Lower leg skin (tissue), 4 donors: ENCODE measurements around the gene SLC15A1. TPM values are rescaled to one million over a fixed set of nuclear protein-coding genes. Genes with fewer than 3 reads are reported as not detected.

Experiments used
- DNase-seq, 2 donors: peaks; one replicate each; pipeline ENCODE4 v3.0.0-alpha.2; 2019; ENCODE audit warnings: low spot score in 2 of 2
- H3K4me3 ChIP-seq: fragments of 200-600 bp; sonication (generic); 2 replicates; pipeline ENCODE4 v1.5.1; 2017; ENCODE audit warnings: mild to moderate bottlenecking, low read depth; ENCODE audit not compliant: poor library complexity, severe bottlenecking
- CTCF ChIP-seq, 3 donors: fragments of 450-650 bp; IDR thresholded peaks; one replicate each; pipeline ENCODE4 v1.5.1; 2016; ENCODE audit warnings: antibody characterized with exemption in 3 of 3, mild to moderate bottlenecking in 3 of 3, moderate library complexity in 2 of 3
- POLR2A ChIP-seq, 2 donors: fragments of 450-650 bp; IDR thresholded peaks; one replicate each; pipeline ENCODE4 v1.6.1; 2016 to 2017; ENCODE audit warnings: antibody characterized with exemption in 2 of 2, mild to moderate bottlenecking in 1 of 2, moderate library complexity in 1 of 2
- WGBS, 2 donors: methylation state at CpG; one replicate each; pipeline ENCODE4 v1.1.5; 2018; 5-methylcytosine and 5-hydroxymethylcytosine counted together
- intact Hi-C: fragments of 100-400 bp; cut with DNase I; formaldehyde crosslinking; loops from one replicate; pipeline ENCODE4 v1.15.0; 2023; ENCODE audit warnings: low total_unique reads
- total RNA-seq, 4 donors: library from RNA; depleted of rRNA; stranded (reverse); fragments of >200 nt; gene quantifications; one replicate each; pipeline ENCODE4 v1.1.0, GENCODE V29; 2016

The SLC15A1 gene
- total RNA-seq, 4 donors from 2014 or later = 31.0 to 70.9 (median 40.1) TPM

- no peak for DNase-seq
- H3K4me3 ChIP-seq = no peak overlapping the region
- intact Hi-C loops = no loop called here
- 90 to 92% methylated on average over 8 of the region's 8 CpGs for WGBS, 2 donors
- TF ChIP-seq CTCF (IDR thresholded peaks at IDR 0.05) = no peak
- TF ChIP-seq POLR2A (IDR thresholded peaks at IDR 0.05) = no peak
Measured at GRCh38 chr13:98678741-98679140, 73.7 kb downstream of the SLC15A1 start.

GRCh38 chr13:98677398-98677797 is 75.1 kb downstream of the SLC15A1 start:
- TF ChIP-seq POLR2A (IDR thresholded peaks at IDR 0.05) (no peak), CTCF (IDR thresholded peaks at IDR 0.05) (no peak)
- H3K4me3 ChIP-seq = no peak overlapping the region
- WGBS, 2 donors = 84 to 86% methylated on average over 13 of the region's 13 CpGs
- no peak for DNase-seq
- intact Hi-C loops = no loop called here

GRCh38 chr13:98676239-98676638 is 76.2 kb downstream of the SLC15A1 start:
- no peak overlapping the region for H3K4me3 ChIP-seq
- 57 to 65% methylated on average over 13 of the region's 13 CpGs for WGBS, 2 donors
- no peak for TF ChIP-seq POLR2A (IDR thresholded peaks at IDR 0.05)
- TF ChIP-seq CTCF (IDR thresholded peaks at IDR 0.05) = no peak
- DNase-seq = no peak
- intact Hi-C loops = no loop called here

DNA sequence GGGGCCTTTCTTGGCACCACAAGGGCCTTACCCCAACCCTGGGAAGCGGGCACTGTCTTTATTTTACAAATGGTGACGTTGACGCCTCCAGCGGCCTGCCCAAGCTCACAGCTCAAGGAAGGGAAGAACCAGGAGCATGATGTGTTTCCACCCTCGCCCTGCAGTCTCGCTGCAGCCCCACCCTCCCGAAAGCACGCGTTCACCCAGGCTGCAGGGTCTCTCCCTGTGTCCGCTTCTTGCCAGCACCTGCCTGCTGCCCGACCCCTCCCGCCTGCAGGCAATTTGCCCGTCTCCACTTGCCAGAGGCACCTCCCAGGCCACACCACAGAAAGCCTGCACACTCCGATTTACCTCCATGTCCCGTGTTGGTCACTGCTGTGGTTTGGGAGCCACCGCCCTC is 76.6 kb downstream of the SLC15A1 start:
- TF ChIP-seq POLR2A (IDR thresholded peaks at IDR 0.05) (no peak), CTCF (IDR thresholded peaks at IDR 0.05) (no peak)
- 48 to 66% methylated on average over 16 of the region's 16 CpGs for WGBS, 2 donors
- intact Hi-C loops = no loop called here
- H3K4me3 ChIP-seq = no peak overlapping the region
- DNase-seq = no peak

GRCh38 chr13:98675066-98675465 is 77.4 kb downstream of the SLC15A1 start:
- intact Hi-C loops = no loop called here
- H3K4me3 ChIP-seq = no peak overlapping the region
- WGBS, 2 donors = 83 to 86% methylated on average over 11 of the region's 11 CpGs
- no peak for TF ChIP-seq POLR2A (IDR thresholded peaks at IDR 0.05)
- no peak for TF ChIP-seq CTCF (IDR thresholded peaks at IDR 0.05)
- DNase-seq = no peak

GRCh38 chr13:98672947-98673613 is 79.4 kb downstream of the SLC15A1 start:
- DNase-seq = peak; percentile 80 to 95
- H3K4me3 ChIP-seq = no peak overlapping the region
- WGBS, 2 donors = 20% methylated on average over 11 of the region's 11 CpGs
- intact Hi-C loops = loop anchor here (5.0 kb wide), 1 partner anchor 226 kb away; no protein-coding TSS in a partner anchor
- TF ChIP-seq CTCF (IDR thresholded peaks at IDR 0.05) = peak in 1 of 3 donors; percentile 86
- no peak for TF ChIP-seq POLR2A (IDR thresholded peaks at IDR 0.05)
